Measurements from ENCODE around the gene GRIN3B. TPM values are rescaled to one million over a fixed set of nuclear protein-coding genes. Genes with fewer than 3 reads are reported as not detected.

The GRIN3B gene
- total and polyA plus RNA-seq, 9 of the 15 experiments (the other 6 are each of a cell fraction or from before 2014, with no cell fraction given) = 0.06 to 0.95 (median 0.19) TPM; not detected in 6

GRCh38 chr19:991932-992669, 8.1 kb upstream of the GRIN3B start:
- BruUV-seq (replicated peaks) = no TSS peak
- H3K4me2 ChIP-seq (ENCODE audit: insufficient read depth, low read length) = no peak overlapping the region
- POLR2A ChIA-PET = no interaction called here
- DNase-seq (ENCODE audit: extremely low read depth in 1 of 4, low spot score in 3 of 4) (no peak), ATAC-seq (no peak), FAIRE-seq (no peak)
- H3K27ac ChIP-seq (ENCODE audit: extremely low read depth, low read depth, low read length) = no peak overlapping the region; the same call in 2 of the 3 replicates
- no peaks in the 10 kb centered on the region for H3K79me2 ChIP-seq (ENCODE audit: control insufficient read depth, insufficient read depth, low read length)
- H4K20me1 ChIP-seq (replicated peaks; ENCODE audit: control insufficient read depth, insufficient read depth, low read length) = no peaks in the 10 kb centered on the region; the same call in 1 of the 2 replicates
- H3K9ac ChIP-seq (ENCODE audit: insufficient read depth in 1 of 2, low read depth in 2 of 2, low read length in 2 of 2) = peak overlapping the region in 1 of 2 experiments; percentile 20; a peak in 1 of 4 replicates
- no peak overlapping the region for H3K4me3 ChIP-seq
- H3K9me3 ChIP-seq (replicated peaks; ENCODE audit: control insufficient read depth, insufficient read depth, low read depth, low read length) = no peaks in the 10 kb centered on the region
- in situ Hi-C loops (cut with MboI) = no loop called here
- H3K36me3 ChIP-seq (ENCODE audit: control insufficient read depth, insufficient read depth, low read length) = peaks cover 76% of the 10 kb centered on the region; the same call in 2 of the 3 replicates
- CTCF ChIA-PET (ENCODE audit: low intra/inter-chr PET ratio) = no interaction called here
- H3K27me3 ChIP-seq (ENCODE audit: control insufficient read depth in 2 of 2, insufficient read depth in 2 of 2, low read length in 2 of 2) = no peaks in the 10 kb centered on the region
- intact Hi-C loops (cut with micrococcal nuclease) = no loop called here
- peaks cover 6% of the 10 kb centered on the region for H3K9me1 ChIP-seq (ENCODE audit: control insufficient read depth, insufficient read depth, low read length)
- WGBS (ENCODE audit: insufficient coverage, low coverage, missing lambda C conversion rate) = 96% methylated on average over 36 of the region's 42 CpGs
- no peak overlapping the region for H2AFZ ChIP-seq (ENCODE audit: low read depth, low read length)
- peaks cover 9 to 85% of the 10 kb centered on the region in 2 experiments; a peak in 4 of 5 replicates for H3K4me1 ChIP-seq (replicated peaks in 1 of 2; ENCODE audit: control insufficient read depth in 2 of 2, insufficient read depth in 2 of 2, low read length in 2 of 2)
- TF ChIP-seq POLR2G (IDR thresholded peaks at IDR 0.05; ENCODE audit: low read depth, low read length) (0 out of 2 replicates have a peak, but pooled peaks have one; percentile 65), RBFOX2 (IDR thresholded peaks at IDR 0.05; ENCODE audit: low read depth, low read length) (peak; percentile 68), TFAP4 (CRISPR knock-in tag; IDR thresholded peaks at IDR 0.05; ENCODE audit: borderline replicate concordance) (peak; percentile 19; the same call in 1 of the 2 replicates), PRMT5 (CRISPR knock-in tag; IDR thresholded peaks at IDR 0.05) (no peak), SP1 (CRISPR knock-in tag; IDR thresholded peaks at IDR 0.05) (peak; percentile 34), ZBTB7A (IDR thresholded peaks at IDR 0.05; ENCODE audit: borderline replicate concordance, control insufficient read depth, low read depth, low read length) (peak; percentile 63; the same call in 1 of the 2 replicates), HDGF (IDR thresholded peaks at IDR 0.05) (0 out of 2 replicates have a peak, but pooled peaks have one; percentile 57), ZBTB33 (CRISPR knock-in tag; IDR thresholded peaks at IDR 0.05) (peak; percentile 94), FOXA1 (IDR thresholded peaks at IDR 0.05; ENCODE audit: borderline replicate concordance) (no peak), SAFB (IDR thresholded peaks at IDR 0.05; ENCODE audit: borderline replicate concordance, low read depth, low read length) (0 out of 2 replicates have a peak, but pooled peaks have one; percentile 19), MLLT1 (IDR thresholded peaks at IDR 0.05) (no peak), MNT (conservative IDR thresholded peaks at IDR 0.05) (no peak)
- TF ChIP-seq, protein P1, sequence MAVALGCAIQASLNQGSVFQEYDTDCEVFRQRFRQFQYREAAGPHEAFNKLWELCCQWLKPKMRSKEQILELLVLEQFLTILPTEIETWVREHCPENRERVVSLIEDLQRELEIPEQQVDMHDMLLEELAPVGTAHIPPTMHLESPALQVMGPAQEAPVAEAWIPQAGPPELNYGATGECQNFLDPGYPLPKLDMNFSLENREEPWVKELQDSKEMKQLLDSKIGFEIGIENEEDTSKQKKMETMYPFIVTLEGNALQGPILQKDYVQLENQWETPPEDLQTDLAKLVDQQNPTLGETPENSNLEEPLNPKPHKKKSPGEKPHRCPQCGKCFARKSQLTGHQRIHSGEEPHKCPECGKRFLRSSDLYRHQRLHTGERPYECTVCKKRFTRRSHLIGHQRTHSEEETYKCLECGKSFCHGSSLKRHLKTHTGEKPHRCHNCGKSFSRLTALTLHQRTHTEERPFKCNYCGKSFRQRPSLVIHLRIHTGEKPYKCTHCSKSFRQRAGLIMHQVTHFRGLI (CRISPR knock-in tag; IDR thresholded peaks at IDR 0.05) = no peak

Data from K562 (cell line).